GM18505 (cell line): ENCODE measurements around the gene SLC25A27.

Experiments used
- ATAC-seq: cut with Tn5 transposase; IDR thresholded peaks from one replicate; pipeline ENCODE4 v1.9.1; 2021; ENCODE audit not compliant: unreplicated experiment
- POLR2A ChIP-seq: IDR thresholded peaks from 4 replicates; pipeline ENCODE4 v1.6.1; 2011; ENCODE audit warnings: borderline replicate concordance; ENCODE audit not compliant: insufficient read depth, insufficient read length; ENCODE audit errors: extremely low read depth

The SLC25A27 gene

GRCh38 chr6:46704562-46704961 lies 51.8 kb downstream of the SLC25A27 start:
- no peak for ATAC-seq
- no peak for TF ChIP-seq POLR2A

GRCh38 chr6:46706464-46706863 lies 53.7 kb downstream of the SLC25A27 start:
- ATAC-seq = no peak
- no peak for TF ChIP-seq POLR2A

GRCh38 chr6:46711491-46711890 lies 58.7 kb downstream of the SLC25A27 start:
- no peak for TF ChIP-seq POLR2A
- no peak for ATAC-seq

GRCh38 chr6:46715141-46715540 lies 62.4 kb downstream of the SLC25A27 start:
- no peak for ATAC-seq
- no peak for TF ChIP-seq POLR2A

GRCh38 chr6:46719099-46719498 lies 66.3 kb downstream of the SLC25A27 start:
- TF ChIP-seq POLR2A = no peak
- no peak for ATAC-seq

DNA sequence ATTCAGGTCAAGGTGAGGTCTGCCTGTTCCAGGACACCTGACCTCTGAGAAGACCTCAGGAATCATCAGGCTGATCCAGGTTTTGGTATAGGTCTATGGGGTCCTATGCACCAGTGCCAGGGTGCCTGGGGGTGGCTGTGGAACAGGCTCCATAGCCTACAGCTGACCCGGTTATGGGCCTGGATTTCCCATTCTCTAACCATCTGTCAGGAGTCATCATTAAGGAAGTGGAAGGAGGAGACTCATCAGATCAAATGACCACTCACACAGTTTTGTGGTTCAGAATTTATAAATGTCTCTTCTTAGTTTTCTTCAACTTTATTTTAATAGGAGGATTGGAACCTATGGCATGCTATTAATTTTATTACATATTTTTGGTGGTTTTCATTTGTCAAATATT lies 67.6 kb downstream of the SLC25A27 start:
- no peak for TF ChIP-seq POLR2A
- ATAC-seq = no peak
